ENCODE data around the gene CDK13.

The CDK13 gene

DNA sequence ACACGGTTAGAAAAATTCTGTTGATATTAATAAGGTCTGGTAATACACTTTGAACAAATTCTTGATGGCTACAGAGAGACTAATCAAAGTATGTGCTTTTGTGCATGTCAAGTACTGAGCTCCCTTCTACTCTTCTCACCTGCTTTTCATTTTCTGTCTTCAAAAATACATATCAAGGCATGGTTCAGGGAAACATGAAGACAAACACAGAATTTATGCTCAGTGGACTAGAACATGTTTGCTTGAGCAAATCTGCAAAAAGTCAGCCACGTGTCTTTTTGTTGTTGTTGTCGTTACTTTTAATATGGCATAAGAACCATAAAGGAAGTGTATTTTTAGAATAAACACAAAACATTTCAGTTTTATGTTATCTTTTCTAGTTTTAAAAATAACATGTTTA, 21.9 kb downstream of the CDK13 start:
- no peaks in the 10 kb centered on the region for H3K27me3 ChIP-seq (ENCODE audit: control insufficient read depth, insufficient read depth, low read length)
- no peak overlapping the region for H3K4me3 ChIP-seq (ENCODE audit: low read depth, low read length)
- peaks cover 18% of the 10 kb centered on the region for H3K4me1 ChIP-seq (ENCODE audit: control insufficient read depth, insufficient read depth, low read length)
- H3K9me3 ChIP-seq (ENCODE audit: control insufficient read depth, insufficient read depth, low read depth, low read length) = no peaks in the 10 kb centered on the region
- no peaks in the 10 kb centered on the region for H3K36me3 ChIP-seq (ENCODE audit: control insufficient read depth, insufficient read depth, low read length)
- H3K27ac ChIP-seq (ENCODE audit: low read depth, low read length) = no peak overlapping the region
- H3K9ac ChIP-seq (ENCODE audit: low read length) = no peak overlapping the region

DNA sequence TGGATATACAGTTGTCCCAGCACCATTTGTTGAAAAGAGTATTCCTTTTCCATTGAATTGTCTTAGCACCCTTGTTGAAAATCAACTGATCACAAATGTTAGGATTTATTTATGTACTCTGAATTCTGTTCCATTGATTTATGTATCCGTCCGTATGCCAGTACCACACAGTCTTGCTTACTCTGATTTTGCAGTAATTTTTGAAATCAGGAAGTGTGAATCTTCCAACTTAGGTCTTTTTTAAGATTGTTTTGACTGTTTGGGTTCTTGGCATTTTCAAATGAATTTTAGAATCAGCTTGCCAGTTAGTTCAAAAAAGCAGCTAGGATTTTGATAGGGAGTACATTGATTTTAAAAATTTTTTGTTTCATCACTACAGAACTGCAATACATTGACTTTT, 23.7 kb downstream of the CDK13 start:
- Histone ChIP-seq H3K27me3 (ENCODE audit: control insufficient read depth, insufficient read depth, low read length) (no peaks in the 10 kb centered on the region), H3K9ac (ENCODE audit: low read length) (no peak overlapping the region), H3K27ac (ENCODE audit: low read depth, low read length) (no peak overlapping the region), H3K9me3 (ENCODE audit: control insufficient read depth, insufficient read depth, low read depth, low read length) (no peaks in the 10 kb centered on the region), H3K36me3 (ENCODE audit: control insufficient read depth, insufficient read depth, low read length) (no peaks in the 10 kb centered on the region), H3K4me1 (ENCODE audit: control insufficient read depth, insufficient read depth, low read length) (peaks cover 32% of the 10 kb centered on the region), H3K4me3 (ENCODE audit: low read depth, low read length) (no peak overlapping the region)

DNA sequence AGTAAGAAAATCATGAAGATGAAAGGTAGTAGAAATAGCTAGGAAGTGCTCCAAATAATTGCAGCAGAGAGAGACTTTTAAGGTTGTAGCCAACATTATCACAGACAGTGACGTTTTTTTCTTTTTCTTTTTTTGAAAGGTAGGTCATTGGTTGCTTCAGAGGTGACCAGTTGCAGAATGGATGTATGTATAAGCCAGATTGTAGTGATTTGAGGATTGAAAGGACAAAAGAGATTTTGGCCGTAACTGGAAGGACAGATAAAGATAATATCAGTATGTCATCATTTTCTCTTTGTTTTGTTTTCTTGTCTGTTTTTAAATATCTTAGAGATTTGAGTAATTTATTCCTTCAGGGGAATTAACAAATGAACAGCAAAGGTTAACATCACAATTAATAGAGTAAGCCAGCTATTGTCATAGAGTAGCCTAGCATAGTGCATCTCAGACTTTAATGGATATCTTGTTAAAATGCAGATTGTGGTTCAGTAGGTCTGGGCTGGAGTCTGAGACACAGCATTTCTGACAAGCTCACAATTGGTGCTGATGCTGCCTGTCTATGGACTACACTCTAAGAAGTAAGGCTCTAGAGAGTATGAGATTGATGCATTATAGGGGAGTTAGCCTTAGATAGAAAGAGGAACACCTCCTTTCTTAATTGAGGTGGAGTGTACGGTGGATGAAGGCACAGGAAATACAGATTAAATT, 28.3 kb downstream of the CDK13 start:
- Histone ChIP-seq H3K9ac (ENCODE audit: low read length) (peak overlapping the region; percentile 27), H3K36me3 (ENCODE audit: control insufficient read depth, insufficient read depth, low read length) (no peaks in the 10 kb centered on the region), H3K9me3 (ENCODE audit: control insufficient read depth, insufficient read depth, low read depth, low read length) (no peaks in the 10 kb centered on the region), H3K4me1 (ENCODE audit: control insufficient read depth, insufficient read depth, low read length) (peaks cover 45% of the 10 kb centered on the region), H3K27me3 (ENCODE audit: control insufficient read depth, insufficient read depth, low read length) (no peaks in the 10 kb centered on the region), H3K4me3 (ENCODE audit: low read depth, low read length) (peak overlapping the region; percentile 40), H3K27ac (ENCODE audit: low read depth, low read length) (peak overlapping the region; percentile 76)

DNA sequence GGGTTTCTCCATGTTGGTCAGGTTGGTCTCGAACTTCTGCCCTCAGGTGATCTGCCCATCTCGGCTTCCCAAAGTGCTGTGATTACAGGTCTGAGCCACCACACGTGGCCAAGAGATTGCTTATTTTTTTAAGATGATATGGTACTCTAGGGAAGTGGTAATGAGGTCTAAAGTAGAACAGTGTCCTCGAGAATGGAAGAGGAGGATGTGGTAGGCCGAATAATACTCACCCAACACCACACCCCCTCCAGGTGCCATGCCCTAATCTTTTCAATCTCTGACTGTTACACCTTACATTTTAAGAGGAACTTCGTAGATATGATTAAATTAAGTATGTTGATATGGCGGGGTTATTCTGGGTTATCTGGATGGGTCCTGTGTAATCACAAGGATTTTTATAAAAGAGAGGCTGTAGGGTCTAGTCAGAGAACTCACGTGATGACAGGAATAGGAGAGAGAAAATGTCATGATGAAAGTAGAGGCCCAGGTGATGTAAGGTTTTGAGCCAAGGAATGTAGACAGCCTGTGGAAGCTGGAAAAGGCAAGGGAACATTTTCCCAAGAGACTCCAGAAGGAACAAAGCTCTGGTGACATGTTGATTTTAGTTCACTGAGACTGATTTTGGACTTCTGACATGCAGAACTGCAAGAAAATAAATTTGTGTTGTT, 29.5 kb downstream of the CDK13 start:
- Histone ChIP-seq H3K36me3 (ENCODE audit: control insufficient read depth, insufficient read depth, low read length) (no peaks in the 10 kb centered on the region), H3K9me3 (ENCODE audit: control insufficient read depth, insufficient read depth, low read depth, low read length) (no peaks in the 10 kb centered on the region), H3K4me3 (ENCODE audit: low read depth, low read length) (no peak overlapping the region), H3K27me3 (ENCODE audit: control insufficient read depth, insufficient read depth, low read length) (no peaks in the 10 kb centered on the region), H3K4me1 (ENCODE audit: control insufficient read depth, insufficient read depth, low read length) (peaks cover 45% of the 10 kb centered on the region), H3K27ac (ENCODE audit: low read depth, low read length) (peak overlapping the region; percentile 76), H3K9ac (ENCODE audit: low read length) (no peak overlapping the region)

DNA sequence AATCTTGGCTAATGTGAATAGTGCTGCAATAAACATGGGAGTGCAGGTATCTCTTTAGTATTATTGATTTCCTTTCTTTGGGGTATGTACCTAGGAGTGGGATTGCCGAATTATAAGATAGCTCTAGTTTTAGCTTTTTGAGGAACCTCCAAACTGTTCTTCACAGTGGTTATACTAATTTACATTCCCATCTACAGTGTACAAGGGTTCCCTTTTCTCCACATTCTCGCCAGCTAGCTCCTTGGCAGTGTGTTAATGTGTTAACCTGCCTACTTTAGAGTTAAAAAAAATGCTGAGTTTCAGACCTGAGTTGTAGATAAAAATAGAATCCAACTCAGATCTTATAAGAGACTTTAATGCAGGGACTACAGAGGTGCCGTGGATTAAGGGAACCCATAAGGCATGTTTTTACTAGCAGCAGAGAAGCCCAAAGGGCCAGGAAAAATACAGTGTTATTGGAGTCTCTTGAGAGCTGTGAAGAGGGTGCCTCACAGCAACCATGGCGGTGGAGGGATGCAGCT, 35.4 kb downstream of the CDK13 start:
- peaks cover 18% of the 10 kb centered on the region for H3K4me1 ChIP-seq (ENCODE audit: control insufficient read depth, insufficient read depth, low read length)
- H3K4me3 ChIP-seq (ENCODE audit: low read depth, low read length) = no peak overlapping the region
- H3K27me3 ChIP-seq (ENCODE audit: control insufficient read depth, insufficient read depth, low read length) = no peaks in the 10 kb centered on the region
- no peaks in the 10 kb centered on the region for H3K9me3 ChIP-seq (ENCODE audit: control insufficient read depth, insufficient read depth, low read depth, low read length)
- H3K9ac ChIP-seq (ENCODE audit: low read length) = no peak overlapping the region
- H3K27ac ChIP-seq (ENCODE audit: low read depth, low read length) = no peak overlapping the region
- peaks cover 10% of the 10 kb centered on the region for H3K36me3 ChIP-seq (ENCODE audit: control insufficient read depth, insufficient read depth, low read length)

DNA sequence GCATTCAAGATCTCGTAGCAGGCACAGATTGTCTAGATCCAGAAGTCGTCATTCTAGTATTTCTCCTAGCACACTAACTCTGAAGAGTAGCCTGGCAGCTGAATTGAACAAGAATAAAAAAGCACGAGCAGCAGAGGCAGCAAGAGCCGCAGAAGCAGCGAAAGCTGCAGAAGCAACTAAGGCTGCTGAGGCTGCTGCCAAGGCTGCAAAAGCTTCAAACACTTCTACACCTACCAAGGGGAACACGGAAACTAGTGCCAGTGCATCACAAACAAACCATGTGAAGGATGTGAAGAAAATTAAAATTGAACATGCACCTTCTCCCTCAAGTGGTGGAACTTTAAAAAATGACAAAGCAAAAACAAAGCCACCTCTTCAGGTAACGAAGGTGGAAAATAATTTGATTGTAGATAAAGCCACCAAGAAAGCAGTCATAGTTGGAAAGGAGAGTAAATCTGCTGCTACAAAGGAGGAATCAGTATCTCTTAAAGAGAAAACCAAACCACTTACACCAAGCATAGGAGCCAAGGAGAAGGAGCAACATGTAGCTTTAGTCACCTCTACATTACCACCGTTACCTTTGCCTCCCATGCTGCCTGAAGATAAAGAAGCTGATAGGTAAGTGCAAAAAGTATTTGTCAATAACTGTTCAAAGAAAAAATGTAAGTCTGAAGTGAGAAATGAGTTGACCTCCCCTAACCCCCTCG, 37.7 kb downstream of the CDK13 start:
- H3K9me3 ChIP-seq (ENCODE audit: control insufficient read depth, insufficient read depth, low read depth, low read length) = no peaks in the 10 kb centered on the region
- H3K4me3 ChIP-seq (ENCODE audit: low read depth, low read length) = no peak overlapping the region
- H3K27me3 ChIP-seq (ENCODE audit: control insufficient read depth, insufficient read depth, low read length) = no peaks in the 10 kb centered on the region
- peaks cover 14% of the 10 kb centered on the region for H3K4me1 ChIP-seq (ENCODE audit: control insufficient read depth, insufficient read depth, low read length)
- peaks cover 17% of the 10 kb centered on the region for H3K36me3 ChIP-seq (ENCODE audit: control insufficient read depth, insufficient read depth, low read length)
- H3K9ac ChIP-seq (ENCODE audit: low read length) = no peak overlapping the region
- H3K27ac ChIP-seq (ENCODE audit: low read depth, low read length) = no peak overlapping the region; the same call in 1 of the 2 replicates

DNA sequence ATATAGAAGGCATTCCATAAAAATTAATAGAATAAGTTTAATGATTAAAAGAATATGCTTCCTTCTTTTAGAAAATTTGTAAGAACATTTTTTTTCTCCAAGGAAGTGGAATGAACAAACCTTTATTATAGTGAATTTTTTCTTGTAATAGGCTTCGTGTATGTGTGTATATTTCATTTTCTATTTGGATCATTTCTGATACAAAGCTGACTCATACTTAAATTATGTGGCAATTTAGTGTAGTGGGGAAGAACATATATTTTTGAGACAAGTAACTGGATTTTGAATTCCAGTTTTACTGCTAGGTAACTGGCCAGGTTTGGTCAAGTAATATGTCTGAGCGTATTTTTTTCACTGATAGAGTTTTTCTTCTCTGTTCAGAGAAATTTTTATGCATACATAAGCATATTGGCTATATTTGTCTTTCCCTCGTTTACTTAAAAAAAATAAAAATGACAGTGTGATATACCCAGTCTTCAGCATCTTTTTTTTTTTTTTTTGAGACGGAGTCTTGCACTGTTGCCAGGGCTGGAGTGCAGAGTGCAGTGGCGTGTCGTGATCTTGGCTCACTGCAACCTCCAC, 50.8 kb downstream of the CDK13 start:
- Histone ChIP-seq H3K9ac (ENCODE audit: low read length) (no peak overlapping the region), H3K27ac (ENCODE audit: low read depth, low read length) (no peak overlapping the region), H3K4me3 (ENCODE audit: low read depth, low read length) (no peak overlapping the region), H3K36me3 (ENCODE audit: control insufficient read depth, insufficient read depth, low read length) (peaks cover 22% of the 10 kb centered on the region), H3K27me3 (ENCODE audit: control insufficient read depth, insufficient read depth, low read length) (no peaks in the 10 kb centered on the region), H3K4me1 (ENCODE audit: control insufficient read depth, insufficient read depth, low read length) (no peaks in the 10 kb centered on the region), H3K9me3 (ENCODE audit: control insufficient read depth, insufficient read depth, low read depth, low read length) (no peaks in the 10 kb centered on the region)

DNA sequence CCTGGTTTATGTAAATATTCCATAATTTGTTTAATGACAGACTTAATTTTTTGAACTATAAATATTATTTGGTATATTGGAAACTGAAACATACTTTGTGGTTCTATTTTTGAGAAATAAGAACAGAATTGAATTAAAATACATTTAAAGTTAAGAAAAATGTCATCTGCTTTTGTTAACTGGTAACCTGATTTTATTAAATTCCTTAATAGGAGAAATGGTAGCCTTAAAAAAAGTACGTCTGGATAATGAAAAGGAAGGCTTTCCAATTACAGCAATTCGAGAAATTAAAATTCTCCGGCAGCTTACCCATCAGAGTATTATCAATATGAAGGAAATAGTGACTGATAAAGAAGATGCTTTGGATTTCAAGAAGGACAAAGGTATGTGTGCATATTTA, 51.6 kb downstream of the CDK13 start:
- H3K27me3 ChIP-seq (ENCODE audit: control insufficient read depth, insufficient read depth, low read length) = no peaks in the 10 kb centered on the region
- H3K9me3 ChIP-seq (ENCODE audit: control insufficient read depth, insufficient read depth, low read depth, low read length) = no peaks in the 10 kb centered on the region
- H3K36me3 ChIP-seq (ENCODE audit: control insufficient read depth, insufficient read depth, low read length) = peaks cover 22% of the 10 kb centered on the region
- H3K27ac ChIP-seq (ENCODE audit: low read depth, low read length) = no peak overlapping the region
- no peak overlapping the region for H3K4me3 ChIP-seq (ENCODE audit: low read depth, low read length)
- no peak overlapping the region for H3K9ac ChIP-seq (ENCODE audit: low read length)
- no peaks in the 10 kb centered on the region for H3K4me1 ChIP-seq (ENCODE audit: control insufficient read depth, insufficient read depth, low read length)

DNA sequence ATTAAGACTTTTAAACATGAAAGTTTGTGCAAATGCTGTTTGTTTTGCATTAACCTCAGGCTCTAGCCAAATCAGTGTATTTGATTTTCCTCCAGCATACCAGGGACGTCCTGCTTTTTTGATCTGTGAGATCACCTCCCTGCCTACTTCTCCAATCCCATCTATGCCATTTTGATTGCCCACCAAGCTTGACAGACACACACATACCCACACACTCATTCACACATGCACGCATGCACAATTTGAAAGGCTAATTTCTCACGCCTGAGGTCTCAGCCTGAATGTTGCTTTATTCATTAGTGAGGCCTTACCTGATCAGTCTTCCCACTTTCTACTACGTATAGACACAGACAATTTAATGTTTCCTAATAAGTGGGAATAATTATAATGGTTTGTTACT, 53.5 kb downstream of the CDK13 start:
- H3K9ac ChIP-seq (ENCODE audit: low read length) = no peak overlapping the region
- no peaks in the 10 kb centered on the region for H3K9me3 ChIP-seq (ENCODE audit: control insufficient read depth, insufficient read depth, low read depth, low read length)
- no peak overlapping the region for H3K4me3 ChIP-seq (ENCODE audit: low read depth, low read length)
- H3K27me3 ChIP-seq (ENCODE audit: control insufficient read depth, insufficient read depth, low read length) = no peaks in the 10 kb centered on the region
- H3K36me3 ChIP-seq (ENCODE audit: control insufficient read depth, insufficient read depth, low read length) = peaks cover 22% of the 10 kb centered on the region
- H3K4me1 ChIP-seq (ENCODE audit: control insufficient read depth, insufficient read depth, low read length) = peaks cover 3% of the 10 kb centered on the region; the same call in 1 of the 2 replicates
- no peak overlapping the region for H3K27ac ChIP-seq (ENCODE audit: low read depth, low read length)

DNA sequence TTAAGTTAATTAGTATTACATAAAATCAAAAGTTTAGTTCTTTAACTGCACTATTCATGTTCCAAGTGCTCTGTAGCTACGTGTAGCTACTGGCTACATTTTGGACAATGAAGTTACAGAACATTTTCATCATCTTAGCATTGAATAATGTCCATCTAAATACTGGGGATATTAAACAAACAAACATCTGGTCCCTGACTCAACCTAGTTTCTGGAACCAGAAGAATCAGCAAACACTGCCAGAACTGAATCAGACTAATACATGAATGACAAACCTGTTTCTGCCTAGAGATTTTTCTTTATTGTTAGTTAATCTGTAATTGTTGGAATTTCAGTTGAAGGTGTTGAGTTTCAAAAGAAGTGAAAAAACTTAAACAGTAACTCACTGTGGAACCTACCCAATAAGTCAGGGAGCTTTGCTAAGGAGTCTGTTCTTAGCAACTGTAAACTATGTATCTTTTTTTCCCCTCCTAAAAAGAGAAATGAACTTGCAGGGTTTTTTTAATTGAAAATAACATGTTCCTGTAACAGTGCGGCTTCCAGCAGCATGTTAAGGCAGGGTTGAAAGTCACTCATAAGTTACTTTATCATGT, 58.3 kb downstream of the CDK13 start:
- Histone ChIP-seq H3K27me3 (ENCODE audit: control insufficient read depth, insufficient read depth, low read length) (no peaks in the 10 kb centered on the region), H3K27ac (ENCODE audit: low read depth, low read length) (0 out of 2 replicates have a peak overlapping the region, but pooled peaks have one; percentile 11), H3K36me3 (ENCODE audit: control insufficient read depth, insufficient read depth, low read length) (peaks cover 22% of the 10 kb centered on the region), H3K4me3 (ENCODE audit: low read depth, low read length) (no peak overlapping the region), H3K9ac (ENCODE audit: low read length) (no peak overlapping the region), H3K4me1 (ENCODE audit: control insufficient read depth, insufficient read depth, low read length) (peaks cover 3% of the 10 kb centered on the region; the same call in 1 of the 2 replicates), H3K9me3 (ENCODE audit: control insufficient read depth, insufficient read depth, low read depth, low read length) (no peaks in the 10 kb centered on the region)
